HepG2 (cell line): Measurements from ENCODE around the gene MMP28. TPM values are rescaled to one million over a fixed set of nuclear protein-coding genes. Genes with fewer than 3 reads are reported as not detected.
A peak's percentile ranks its signal among the peaks of the same experiment; 100 is the strongest.

Source experiments
- ADNP ChIP-seq: sonication (generic); formaldehyde crosslinking; IDR thresholded peaks from 2 replicates; pipeline ENCODE4 v1.4.0; 2020; ENCODE audit warnings: missing genetic modification reagents
- ERF ChIP-seq: IDR thresholded peaks from 2 replicates; pipeline ENCODE4 v1.6.1; 2018; ENCODE audit warnings: missing biosample characterization, missing genetic modification reagents
- ETV6 ChIP-seq: sonication (generic); formaldehyde crosslinking; conservative IDR thresholded peaks from 2 replicates; pipeline ENCODE4 v1.4.0; 2020; ENCODE audit warnings: missing genetic modification reagents
- FLYWCH1 ChIP-seq: sonication (generic); formaldehyde crosslinking; IDR thresholded peaks from 2 replicates; pipeline ENCODE4 v1.8.1; 2023; ENCODE audit warnings: mild to moderate bottlenecking, missing genetic modification reagents
- GMEB2 ChIP-seq: IDR thresholded peaks from 2 replicates; pipeline ENCODE4 v1.6.1; 2016; ENCODE audit warnings: missing biosample characterization, missing genetic modification reagents, low read depth
- KLF6 ChIP-seq: IDR thresholded peaks from 2 replicates; pipeline ENCODE4 v1.8.0; 2016; ENCODE audit warnings: missing biosample characterization, missing genetic modification reagents
- MTF1 ChIP-seq: sonication (generic); formaldehyde crosslinking; IDR thresholded peaks from 2 replicates; pipeline ENCODE4 v1.5.0; 2020; ENCODE audit warnings: missing genetic modification reagents
- MYPOP ChIP-seq: sonication (generic); formaldehyde crosslinking; IDR thresholded peaks from 2 replicates; pipeline ENCODE4 v1.8.1; 2023; ENCODE audit warnings: mild to moderate bottlenecking, moderate library complexity, missing genetic modification reagents
- RNF2 ChIP-seq: fragments of 450-650 bp; conservative IDR thresholded peaks from 2 replicates; pipeline ENCODE4 v1.6.1; 2016; ENCODE audit warnings: low read depth
- SNAPC4 ChIP-seq: sonication (generic); formaldehyde crosslinking; IDR thresholded peaks from 2 replicates; pipeline ENCODE4 v1.4.0; 2020; ENCODE audit warnings: mild to moderate bottlenecking, missing genetic modification reagents
- SP2 ChIP-seq: sonication (generic); formaldehyde crosslinking; IDR thresholded peaks from 2 replicates; pipeline ENCODE4 v1.5.1; 2020; ENCODE audit warnings: mild to moderate bottlenecking, missing genetic modification reagents
- SPEN ChIP-seq: sonication (generic); formaldehyde crosslinking; IDR thresholded peaks from 2 replicates; pipeline ENCODE4 v1.5.1; 2020; ENCODE audit warnings: low read depth, mild to moderate bottlenecking, missing genetic modification reagents
- SRSF1 ChIP-seq: fragments of 200-400 bp; formaldehyde crosslinking; optimal IDR thresholded peaks from 2 replicates; pipeline ENCODE3; 2017; ENCODE audit warnings: mild to moderate bottlenecking, low read depth, low read length, moderate library complexity
- UBTF ChIP-seq: sonication (generic); formaldehyde crosslinking; IDR thresholded peaks from 2 replicates; pipeline ENCODE4 v1.4.0; 2020; ENCODE audit warnings: mild to moderate bottlenecking, missing genetic modification reagents
- ZC3H4 ChIP-seq: sonication (generic); formaldehyde crosslinking; IDR thresholded peaks from 2 replicates; pipeline ENCODE4 v1.4.0; 2020; ENCODE audit warnings: missing genetic modification reagents, borderline replicate concordance
- ZFX ChIP-seq: sonication (generic); formaldehyde crosslinking; IDR thresholded peaks from 2 replicates; pipeline ENCODE4 v1.4.0; 2020; ENCODE audit warnings: mild to moderate bottlenecking, low read depth, missing genetic modification reagents, moderate library complexity
- ZFY ChIP-seq: sonication (generic); formaldehyde crosslinking; IDR thresholded peaks from 2 replicates; pipeline ENCODE4 v1.4.0; 2020; ENCODE audit warnings: missing genetic modification reagents
- ZNF264 ChIP-seq: sonication (generic); formaldehyde crosslinking; IDR thresholded peaks from 2 replicates; pipeline ENCODE4 v1.4.0; 2020; ENCODE audit warnings: missing genetic modification reagents
- ZNF549 ChIP-seq: sonication (generic); formaldehyde crosslinking; IDR thresholded peaks from 2 replicates; pipeline ENCODE4 v1.5.0; 2020; ENCODE audit warnings: missing genetic modification reagents
- ZNF556 ChIP-seq: sonication (generic); formaldehyde crosslinking; IDR thresholded peaks from 2 replicates; pipeline ENCODE4 v1.4.0; 2020; ENCODE audit warnings: mild to moderate bottlenecking, missing genetic modification reagents, borderline replicate concordance
- ZSCAN12 ChIP-seq: sonication (generic); formaldehyde crosslinking; IDR thresholded peaks from 2 replicates; pipeline ENCODE4 v1.9.0; 2021; ENCODE audit warnings: mild to moderate bottlenecking, missing genetic modification reagents
- polyA plus RNA-seq, 8 experiments: library from polyadenylated mRNA; depleted of rRNA in 3 of 8; stranded (reverse) in 7 of 8; unstranded in 1 of 8; fragments of >200 nt; fragmentation: Illumina TruSeq in 4 of 8; extraction: Trizol in 4 of 8; gene quantifications; 2 replicates each; pipeline versions ENCODE4 v1.2.1 to v1.2.3, GENCODE V29; 2011 to 2016; ENCODE audit warnings: low read depth in 4 of 8, missing spikeins in 1 of 8, mixed read lengths in 1 of 8; ENCODE audit not compliant: insufficient read depth in 1 of 8
- total RNA-seq, 5 experiments: library from RNA; depleted of rRNA; stranded (reverse); fragments of >200 nt; fragmentation: Illumina TruSeq; extraction: Trizol; gene quantifications; 2 replicates each; pipeline ENCODE4 v1.2.3, GENCODE V29; 2016; ENCODE audit warnings: low read depth in 1 of 5

The MMP28 gene
- total and polyA plus RNA-seq, 2 of the 13 experiments (the other 11 are each of a cell fraction or from before 2014, with no cell fraction given) = not detected

GRCh38 chr17:35764123-35764991 is 31.1 kb downstream of the MMP28 start (continued):
- TF ChIP-seq RNF2 (peak; percentile 91), MYPOP (CRISPR knock-in tag) (peak; percentile 99), SPEN (CRISPR knock-in tag) (peak; percentile 76; the same call in 1 of the 2 replicates), GMEB2 (CRISPR knock-in tag) (no peak), KLF6 (CRISPR knock-in tag) (peak; percentile 73; the same call in 1 of the 2 replicates), ERF (CRISPR knock-in tag) (peak; percentile 84), ZC3H4 (no peak), ZFY (CRISPR knock-in tag) (peak; percentile 88), ADNP (CRISPR knock-in tag) (no peak), UBTF (peak; percentile 97), SP2 (CRISPR knock-in tag) (peak; percentile 34), MTF1 (CRISPR knock-in tag) (no peak), ETV6 (peak; percentile 46; the same call in 1 of the 2 replicates), SNAPC4 (CRISPR knock-in tag) (no peak), FLYWCH1 (no peak), ZNF264 (no peak; the same call in 1 of the 2 replicates), ZSCAN12 (CRISPR knock-in tag) (no peak), ZFX (peak; percentile 89), ZNF556 (CRISPR knock-in tag) (peak; percentile 90), SRSF1 (no peak), ZNF549 (no peak)
